Measurements from ENCODE around the gene SLC43A3.
"Not testable (repeated sequence)": the region's sequence is repeated elsewhere in the genome, so short reads cannot be mapped to it uniquely, and the experiment has no call there.

SLC43A3 gene

DNA sequence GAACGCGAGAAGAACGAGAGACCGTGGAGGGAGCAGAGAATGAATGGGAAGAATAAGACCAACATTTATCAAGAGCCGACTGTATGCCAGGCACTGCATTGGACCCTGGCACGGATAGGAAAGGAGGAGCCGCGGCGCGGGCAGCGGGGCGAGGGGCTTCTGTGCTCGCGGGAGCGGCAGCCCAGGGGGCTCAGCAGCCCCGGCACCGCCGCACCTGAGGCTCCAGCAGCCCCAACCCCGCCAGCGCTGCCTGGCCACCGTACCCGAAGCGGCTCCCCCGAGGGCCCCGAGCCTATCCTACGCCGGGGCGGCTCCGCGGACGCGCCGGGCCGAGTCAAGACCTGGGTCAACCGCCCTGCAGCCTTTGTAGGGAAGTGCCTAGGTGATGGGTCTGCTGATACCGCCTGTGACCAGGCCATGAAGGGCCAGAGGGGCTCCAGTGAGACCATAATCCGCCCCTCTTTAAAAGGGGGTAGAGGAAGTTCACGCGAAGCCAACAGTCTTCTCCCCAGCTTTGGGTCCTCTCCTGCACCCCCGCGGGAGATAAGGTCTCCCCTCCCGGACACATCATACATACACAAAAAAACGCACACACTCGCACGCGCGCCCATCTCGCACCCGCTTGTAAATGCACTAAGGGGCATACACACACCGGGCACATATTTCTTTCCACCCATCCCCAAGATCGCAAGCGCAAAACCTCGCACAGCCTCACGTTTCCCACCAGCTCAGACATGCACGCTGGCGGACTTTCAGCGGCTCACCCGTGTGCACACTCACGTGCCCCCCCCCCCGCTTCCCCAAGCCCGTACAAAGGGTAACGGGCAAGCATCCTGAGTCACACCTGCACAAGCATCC is 32.5 kb upstream of the SLC43A3 start:
- peak; percentile 51 for DNase-seq

DNA sequence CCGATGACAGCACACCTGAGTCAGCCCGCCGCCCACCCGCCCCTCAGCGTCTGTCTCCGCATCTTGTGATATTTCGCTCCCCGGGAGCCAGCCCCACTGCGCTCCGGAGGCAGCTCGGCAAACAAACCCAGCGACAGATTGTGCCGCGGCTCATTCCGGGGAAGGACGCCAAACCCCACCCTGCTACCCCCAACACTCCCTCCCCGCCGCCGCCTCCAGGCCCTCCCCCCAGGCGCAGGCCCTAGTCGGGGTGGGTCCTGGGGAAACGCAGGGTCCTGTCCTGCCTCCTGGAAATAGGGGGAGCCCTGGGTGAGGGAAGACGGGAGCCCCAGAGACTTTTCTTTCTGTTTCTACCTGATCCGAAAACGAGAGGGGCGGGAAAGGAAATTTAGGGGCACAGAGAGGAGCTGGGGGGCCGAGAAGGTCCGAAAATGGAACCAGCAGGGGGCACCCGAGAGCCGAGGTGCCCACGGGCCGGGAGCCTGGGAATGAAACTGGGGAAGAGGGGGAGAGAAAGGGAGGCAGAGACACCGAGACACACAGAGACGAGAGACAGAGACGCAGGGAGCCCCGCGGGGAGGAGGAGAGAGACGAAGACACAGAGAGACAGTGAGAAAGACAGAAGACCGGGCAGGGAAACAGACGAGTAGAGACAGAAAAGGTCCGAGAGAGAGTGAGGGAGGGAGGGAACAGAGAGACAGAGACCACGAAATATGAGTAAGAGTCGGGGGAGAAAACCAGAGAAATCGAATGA is 31.7 kb upstream of the SLC43A3 start:
- DNase-seq: peak; percentile 67 to 73

DNA sequence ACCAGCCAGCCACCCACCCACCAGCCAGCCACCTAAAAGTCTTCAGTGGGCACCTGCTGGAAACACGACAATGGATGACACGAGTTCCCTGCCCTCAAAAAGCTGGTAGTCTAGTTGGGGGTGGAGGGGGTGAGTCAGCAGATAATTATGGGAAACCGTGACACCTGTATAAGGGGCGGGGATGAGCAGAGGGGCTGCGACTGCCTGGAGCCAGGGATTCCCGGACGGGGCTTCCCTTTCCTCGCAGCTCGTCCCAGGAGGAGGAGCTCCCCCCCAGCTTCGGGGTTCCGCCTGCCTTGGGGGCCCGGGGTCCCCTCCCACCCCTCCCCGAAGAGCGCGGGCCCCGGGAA is 31.1 kb upstream of the SLC43A3 start:
- peak in 1 of 2 experiments; percentile 64 for DNase-seq

DNA sequence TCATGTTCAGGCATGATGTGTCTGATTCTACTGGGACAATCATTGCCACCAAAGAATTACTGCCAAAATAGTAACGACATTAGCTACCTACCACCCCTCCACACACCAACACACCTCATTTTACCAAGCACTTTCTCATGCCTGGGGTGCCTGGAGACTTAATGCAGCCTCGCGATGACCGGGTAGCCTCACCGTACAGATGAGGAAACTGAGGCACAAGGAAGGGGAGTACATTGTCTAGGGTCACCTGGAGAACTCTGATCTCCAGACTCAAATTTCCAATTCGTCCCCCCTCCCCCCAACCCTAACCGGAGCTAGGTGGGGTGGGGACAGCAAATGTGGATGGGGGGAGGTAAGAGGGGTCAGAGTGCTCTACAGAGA is 30.7 kb upstream of the SLC43A3 start:
- no peak for DNase-seq

DNA sequence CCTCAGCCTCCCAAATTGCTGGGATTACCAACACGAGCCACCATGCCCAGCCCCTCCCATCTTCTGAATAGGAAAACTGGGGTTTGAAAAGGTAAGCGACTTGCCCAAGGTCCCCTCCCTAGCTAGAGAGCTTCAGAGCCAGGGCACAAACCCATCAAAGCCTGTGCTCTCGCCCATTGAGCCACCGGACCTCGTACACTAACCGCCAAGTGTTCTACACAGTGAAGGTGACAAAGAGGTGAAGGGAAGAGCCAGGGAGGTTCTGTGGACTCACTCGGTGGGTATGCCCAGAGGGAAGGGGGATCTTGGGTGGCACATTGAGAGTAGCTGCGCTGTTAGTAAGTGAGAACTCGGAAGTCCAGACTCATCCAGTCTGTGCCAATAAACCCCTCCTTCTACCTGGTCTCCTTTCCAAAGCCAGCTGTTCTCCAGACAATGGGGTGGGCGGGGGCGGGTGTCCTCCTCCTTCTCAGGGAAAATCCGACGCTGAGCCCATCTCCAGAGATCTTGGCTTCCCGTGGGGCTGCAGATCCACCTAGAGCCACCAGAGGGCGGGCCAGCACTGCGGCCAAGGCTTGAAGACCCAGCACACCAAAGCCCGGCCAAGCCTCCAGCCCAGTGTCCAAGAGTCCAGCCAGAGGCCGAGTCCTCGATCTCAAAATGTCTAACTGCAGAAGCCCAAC is 30.2 kb upstream of the SLC43A3 start:
- DNase-seq: peak; percentile 86 to 88

DNA sequence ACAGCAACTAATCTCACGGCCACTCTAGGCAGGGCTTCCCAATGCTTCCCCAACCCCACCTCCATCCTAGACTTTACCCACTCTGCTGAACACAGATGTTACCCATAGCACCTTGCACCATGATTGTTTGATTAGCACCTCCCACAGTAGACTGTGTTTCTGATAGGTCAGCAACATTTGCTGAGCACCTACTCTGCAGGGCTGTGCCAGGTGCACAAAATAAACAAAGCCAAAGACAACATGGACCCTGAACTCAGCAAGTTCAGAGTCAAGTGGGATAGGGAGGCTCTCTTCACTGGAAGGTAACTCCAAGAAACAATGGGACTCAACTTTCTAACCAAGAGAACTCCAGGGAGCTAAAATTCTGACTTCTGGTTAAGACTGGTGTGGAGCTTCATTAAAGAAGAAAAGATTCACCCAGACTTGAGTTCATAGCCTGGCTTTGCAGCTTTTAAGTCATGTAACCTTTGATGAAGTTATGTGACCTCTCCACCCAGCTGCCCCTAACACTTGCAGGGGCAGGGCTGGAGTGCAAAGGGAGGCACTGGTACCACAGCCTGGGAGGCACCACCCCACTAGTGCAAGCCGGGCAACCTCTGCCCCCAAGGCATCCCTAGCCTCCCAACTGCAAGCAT is 26.7 kb upstream of the SLC43A3 start:
- no peak for DNase-seq

DNA sequence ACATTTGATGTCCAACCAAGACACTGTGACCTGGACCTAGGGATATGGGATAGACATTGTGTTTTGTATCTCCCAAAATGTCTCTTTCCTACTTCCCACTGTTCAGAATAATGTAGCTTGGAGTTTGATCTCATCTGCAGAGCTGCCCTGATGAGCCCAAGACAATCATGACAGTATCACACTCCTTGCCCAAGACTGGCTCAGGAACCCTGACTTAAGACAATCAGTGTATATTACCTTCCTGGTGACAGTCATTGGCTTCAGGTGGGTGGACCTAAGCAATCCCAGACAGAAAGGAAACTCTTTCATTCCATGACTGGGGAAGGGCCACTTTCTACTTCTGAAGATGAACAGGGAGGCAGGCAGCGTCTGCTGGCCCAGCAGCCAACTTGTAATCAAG is 19.1 kb upstream of the SLC43A3 start:
- DNase-seq: no peak

DNA sequence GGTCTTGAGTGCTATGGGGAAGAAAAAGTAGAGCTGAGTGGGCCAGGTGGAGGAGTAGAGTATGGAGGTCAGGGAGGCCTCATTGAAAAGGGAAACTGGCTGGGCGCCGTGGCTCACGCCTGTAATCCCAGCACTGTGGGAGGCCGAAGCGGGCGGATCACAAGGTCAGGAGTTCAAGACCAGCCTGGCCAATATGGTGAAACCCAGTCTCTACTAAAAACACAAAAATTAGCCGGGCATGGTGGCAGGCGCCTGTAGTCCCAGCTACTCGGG is 18.1 kb upstream of the SLC43A3 start:
- not testable (repeated sequence) for DNase-seq

DNA sequence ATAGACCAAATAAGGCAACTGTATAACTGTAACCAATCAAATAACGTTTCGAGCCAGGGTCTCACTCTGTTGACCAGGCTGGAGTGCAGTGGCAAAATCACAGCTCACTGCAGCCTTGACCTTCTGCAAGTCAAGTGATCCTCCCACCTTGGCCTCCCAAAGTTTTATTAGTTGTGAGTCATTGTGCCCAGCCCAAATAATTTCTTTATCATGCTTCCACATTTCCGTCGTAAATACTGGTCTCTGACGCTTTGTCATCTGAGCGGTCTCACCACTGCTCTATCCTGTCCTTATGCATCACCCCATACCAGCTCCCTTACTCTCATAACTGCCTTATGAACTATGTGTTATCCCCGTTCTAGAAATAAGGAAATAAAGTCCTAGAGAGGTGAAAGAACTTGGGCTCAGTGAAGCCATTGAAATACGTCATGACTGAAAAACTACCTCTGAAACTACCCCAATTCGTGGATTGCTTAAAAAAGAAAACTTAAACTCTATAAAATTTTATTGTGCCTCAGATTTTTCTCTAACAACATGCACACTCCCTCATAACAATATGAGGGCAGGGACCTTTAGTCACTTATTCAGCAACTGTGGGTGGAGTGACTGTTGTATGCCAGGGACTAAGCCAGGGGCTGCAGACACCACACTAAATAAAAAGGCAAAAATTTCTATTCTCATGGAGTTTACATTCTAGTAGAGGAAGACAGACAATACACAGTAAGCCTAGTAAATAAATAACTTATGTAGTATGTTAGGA is 17.6 kb upstream of the SLC43A3 start:
- DNase-seq: no peak

DNA sequence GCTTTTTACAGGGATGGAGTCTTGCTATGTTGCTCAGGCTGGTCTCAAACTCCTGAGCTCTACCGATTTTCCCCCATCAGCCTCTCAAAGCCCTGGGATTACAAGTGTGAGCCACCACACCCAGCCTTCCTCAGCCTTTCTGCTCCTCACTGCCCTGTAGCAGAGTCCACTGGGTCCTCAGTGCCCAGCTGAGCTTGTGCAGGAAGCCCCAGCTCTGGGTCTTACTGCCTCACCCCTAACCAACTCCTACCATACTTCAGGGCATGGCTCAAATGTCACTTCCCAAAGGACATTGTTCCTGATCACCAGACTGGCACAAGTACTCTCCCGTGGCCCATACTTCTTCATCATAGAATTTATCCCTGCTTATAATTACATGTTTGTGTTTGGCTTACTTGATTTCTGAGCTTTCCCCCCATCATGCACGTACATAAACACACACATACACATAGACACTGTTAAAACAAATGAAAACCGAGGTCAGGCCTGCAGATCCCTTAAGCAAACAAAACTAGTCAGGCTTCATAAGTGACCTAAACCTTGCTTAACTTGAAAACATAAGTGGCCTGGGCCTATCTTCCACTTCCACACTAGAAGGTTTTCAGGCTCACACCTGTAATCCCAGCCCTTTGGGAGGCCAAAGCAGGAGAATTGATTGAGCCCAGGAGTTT is 14.0 kb upstream of the SLC43A3 start:
- no peak for DNase-seq

DNA sequence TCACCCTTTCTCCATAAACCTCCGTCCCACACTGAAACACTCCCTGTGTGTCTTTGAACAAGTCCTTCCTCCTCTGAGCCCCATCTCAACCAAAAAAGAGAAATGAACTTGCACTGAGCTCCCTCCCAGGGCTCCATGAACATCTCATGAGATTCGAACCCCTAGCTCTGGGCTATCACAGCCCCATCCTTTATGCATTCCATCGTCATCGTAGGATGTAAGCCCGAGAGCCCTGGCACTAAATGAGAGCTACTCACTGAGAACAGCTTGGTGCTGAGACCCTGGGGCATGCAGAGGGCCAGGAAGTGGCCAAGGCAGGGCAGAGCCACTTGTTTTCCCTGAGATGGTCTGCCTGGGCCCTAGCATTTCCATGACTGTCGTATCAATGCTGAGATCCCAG is 12.9 kb upstream of the SLC43A3 start:
- DNase-seq: no peak

DNA sequence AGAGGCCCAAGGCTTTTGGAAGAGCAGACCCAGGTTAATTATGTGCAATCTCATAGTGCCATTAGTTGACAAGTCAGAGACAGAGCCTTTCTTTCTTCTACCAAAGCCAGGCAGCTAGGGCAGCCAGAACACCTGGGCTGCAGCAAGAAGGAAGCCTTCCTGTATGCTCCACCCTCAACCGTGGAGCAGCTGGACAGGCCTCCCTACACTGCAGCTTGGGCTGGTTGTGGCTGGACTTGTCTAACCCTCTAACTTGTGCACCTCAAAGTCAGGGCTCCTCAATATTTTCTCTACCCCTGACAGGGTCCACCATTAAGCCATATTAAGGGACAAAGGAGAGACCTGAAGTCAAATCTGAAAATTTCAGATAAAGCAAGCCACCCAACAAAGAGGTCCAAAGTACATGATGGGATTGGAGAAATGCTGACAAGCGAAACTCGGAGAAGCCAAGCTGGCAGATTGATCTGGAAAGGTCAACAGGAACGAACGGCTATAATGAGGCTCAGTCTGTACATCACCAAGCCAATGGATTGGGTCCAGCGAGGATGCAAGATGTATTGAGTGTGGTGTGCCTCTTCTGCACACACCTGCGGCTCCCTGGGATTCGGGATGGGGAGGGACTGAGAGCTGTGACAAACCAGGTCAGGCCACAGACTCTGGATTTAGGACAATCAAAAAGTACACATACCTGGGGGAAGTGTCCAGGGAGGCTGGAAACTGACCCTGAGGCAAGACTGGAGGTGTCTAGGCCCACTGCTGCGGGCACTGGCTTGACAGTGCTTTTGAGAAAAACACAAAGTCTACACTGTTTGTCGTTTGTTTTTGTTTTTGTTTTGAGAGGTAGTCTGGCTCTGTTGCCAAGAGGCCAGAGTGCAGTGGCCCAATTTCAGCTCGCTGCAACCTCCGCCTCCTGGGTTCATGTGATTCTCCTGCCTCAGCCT is 11.7 kb upstream of the SLC43A3 start:
- no peak for DNase-seq

DNA sequence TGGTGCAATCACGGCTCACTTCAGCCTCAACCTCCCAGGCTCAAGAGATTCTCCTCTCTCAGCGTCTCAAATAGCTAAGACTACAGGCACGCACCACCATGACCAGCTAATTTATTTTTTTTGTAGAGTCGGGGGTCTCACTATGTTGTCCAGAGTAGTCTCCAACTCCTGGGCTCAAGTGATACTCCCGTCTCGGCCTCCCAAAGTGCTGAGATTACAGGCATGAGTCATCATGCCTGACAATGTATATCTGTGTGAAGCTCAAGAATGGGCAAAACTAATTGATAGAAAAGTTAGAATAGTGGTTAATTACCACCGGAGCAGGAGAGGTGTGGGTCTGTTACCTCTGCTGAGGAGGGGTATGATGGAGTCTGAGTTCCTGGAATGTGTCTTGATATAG is 9.1 kb upstream of the SLC43A3 start:
- no peak for DNase-seq

DNA sequence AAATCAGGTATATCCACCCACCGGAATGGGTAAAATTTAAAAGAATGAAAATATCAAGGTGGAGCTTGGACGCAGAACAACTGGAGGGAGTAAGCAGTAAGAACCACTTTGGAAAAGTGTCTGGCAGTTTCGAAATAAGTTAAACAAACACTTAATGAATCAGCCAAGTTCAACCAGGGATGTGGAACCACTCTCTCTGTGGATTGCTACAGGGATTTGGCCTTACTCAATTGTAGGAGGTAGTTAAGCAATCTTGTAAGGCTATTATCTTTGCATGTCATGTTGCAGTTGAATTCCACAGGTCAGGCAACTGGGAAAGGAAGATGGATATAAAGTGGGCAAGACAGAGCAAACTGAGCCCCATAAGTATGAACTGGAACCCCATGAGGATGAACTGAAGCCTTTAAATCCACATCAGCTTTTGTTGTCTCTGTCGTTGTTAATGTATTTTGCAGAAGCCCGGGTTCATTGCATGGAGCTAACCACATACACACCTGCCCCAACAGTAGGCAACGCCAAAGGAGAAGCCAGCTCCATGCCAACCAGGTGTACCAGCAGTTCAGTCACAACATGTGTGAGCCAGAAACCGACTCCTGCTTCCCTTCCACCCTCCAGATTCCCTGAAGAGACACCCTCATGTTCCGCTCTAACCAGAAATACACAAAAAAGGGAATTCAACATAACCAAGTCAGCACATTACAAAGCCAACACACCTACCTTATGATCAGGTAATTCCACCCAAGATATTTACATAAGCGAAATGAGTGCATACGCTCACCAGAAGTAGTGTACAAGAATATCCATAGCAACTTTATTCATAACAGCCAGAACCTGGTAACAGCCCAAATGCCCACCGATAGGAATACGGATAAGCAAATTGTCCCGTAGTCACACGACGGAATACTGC is 8.0 kb upstream of the SLC43A3 start:
- DNase-seq: no peak

DNA sequence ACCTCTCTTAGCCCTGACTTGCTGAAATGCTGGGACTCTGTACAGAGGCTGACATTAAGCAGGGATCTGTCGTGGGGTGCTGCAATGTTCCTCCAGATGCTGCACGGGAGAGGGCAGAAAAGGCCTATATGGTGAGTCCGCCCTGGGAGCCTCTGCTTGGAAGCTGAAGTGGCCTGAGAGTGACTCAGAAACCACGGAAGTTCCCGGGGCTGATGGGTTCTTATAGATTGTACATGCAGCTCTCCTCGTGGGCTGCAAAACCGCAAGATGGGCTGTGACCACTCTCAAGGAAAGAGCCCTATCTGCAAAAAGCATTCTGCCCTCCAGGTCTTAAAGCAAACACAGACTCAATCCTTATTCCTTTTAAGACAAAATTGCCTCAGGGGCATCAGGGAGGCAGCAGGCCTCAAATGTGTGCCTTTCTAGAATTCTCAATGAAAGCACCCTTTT is 5.8 kb upstream of the SLC43A3 start:
- peak; percentile 43 to 54 for DNase-seq

DNA sequence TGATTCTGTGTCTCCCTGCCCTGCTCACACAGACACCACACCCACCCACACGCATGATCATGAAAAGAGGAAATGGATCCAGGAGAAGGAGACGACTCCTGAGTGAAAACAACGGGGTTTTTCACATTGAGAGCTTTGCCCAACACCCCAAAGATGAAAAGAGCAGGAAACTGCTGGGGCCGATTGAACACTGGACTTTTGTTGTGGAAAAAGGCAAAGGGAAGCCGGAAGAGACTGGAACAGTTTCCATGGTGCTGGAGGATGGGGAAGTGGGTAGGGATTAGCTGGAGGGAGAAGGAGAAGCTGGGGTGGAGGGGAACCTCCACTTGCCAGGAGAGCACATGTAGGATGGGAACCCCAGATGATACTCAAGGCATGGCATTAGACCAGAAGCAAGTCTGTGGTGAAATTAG is 5.2 kb upstream of the SLC43A3 start:
- no peak for DNase-seq

DNA sequence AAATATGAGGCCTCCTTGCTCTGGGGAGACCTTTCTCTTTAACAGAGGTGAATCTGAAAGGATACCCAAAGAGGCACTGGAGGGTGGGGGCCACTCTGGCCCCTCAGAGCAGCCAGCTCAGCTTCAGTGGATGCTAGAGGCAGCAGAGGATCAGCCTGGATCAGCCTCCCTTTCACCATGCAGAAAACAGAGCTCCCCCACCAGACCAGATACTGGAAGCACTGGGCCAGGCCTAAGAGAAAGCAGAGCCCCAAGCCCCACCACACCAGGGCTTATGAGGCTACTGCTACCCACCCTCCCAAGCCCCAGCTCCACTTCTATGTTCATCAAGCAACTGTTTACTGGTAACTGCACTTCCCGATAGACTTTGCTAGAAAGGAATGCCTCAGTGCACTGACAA is 4.0 kb upstream of the SLC43A3 start:
- no peak for DNase-seq

DNA sequence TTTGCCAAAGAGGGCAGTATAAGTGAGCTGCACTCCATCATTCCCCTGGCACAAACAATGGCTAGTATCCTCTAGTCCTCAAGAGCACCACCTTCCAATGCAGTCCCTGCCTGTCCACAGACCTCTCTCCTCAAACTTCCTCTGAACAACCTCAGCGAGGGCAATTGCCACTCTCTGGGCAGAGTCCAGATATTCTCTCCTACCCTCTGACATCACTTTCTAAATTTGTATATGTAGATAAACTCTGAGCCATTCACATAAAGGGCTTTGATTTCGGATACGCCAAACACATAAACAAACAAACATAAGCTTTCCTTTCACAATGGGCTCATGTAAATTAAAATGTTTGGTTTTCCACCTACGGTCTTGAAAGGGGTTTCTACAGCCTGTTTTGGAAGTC is 3.0 kb upstream of the SLC43A3 start:
- no peak for DNase-seq

DNA sequence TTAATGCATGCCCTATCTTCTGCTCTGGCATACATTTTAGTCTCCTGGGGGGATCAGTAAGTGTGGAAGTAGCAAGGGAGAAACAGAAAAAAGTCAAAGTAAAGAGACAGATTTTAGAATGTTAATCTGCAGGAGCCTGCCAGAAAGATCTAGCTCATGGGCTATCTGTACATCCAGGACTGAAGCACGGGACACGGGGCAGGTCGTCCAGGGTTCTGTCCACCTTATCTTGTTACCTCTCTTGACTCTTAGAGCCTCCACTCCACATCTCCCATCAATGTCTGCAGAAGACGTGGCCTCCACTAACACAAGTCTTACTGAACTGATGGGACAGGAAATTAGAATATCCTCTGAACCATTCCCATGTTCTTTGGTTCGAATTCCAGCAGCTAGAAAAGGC is 1.7 kb upstream of the SLC43A3 start:
- DNase-seq: no peak

DNA sequence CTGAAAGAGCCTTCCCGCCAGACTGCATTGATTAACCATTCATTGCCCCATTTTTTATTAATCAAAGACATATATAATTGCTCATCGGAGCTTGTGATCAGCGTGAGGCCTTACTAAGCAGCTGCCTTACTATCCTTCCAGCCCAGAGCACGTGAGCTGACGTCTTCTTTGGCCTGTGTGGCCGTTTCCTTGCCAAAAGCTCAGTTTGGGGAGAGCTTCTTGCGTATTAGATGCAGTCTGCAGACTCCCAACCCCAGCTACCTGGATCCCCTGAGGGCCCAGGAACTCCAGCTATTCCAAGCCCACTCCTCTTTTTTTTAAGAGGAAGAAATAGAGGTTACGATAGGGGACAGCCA is 784 bp upstream of the SLC43A3 start:
- DNase-seq: no peak

Data from activated T-cell treated with anti-CD3 and anti-CD28 coated beads, Interleukin-2, amount 50 U/mL, for 48 hours (primary cell).